GM04503 (cell line): ENCODE data around the gene SRXN1.

Experiments
- DNase-seq: peaks from one replicate; pipeline ENCODE4 v3.0.0-alpha.2; 2012; ENCODE audit warnings: low read depth

Gene SRXN1

DNA sequence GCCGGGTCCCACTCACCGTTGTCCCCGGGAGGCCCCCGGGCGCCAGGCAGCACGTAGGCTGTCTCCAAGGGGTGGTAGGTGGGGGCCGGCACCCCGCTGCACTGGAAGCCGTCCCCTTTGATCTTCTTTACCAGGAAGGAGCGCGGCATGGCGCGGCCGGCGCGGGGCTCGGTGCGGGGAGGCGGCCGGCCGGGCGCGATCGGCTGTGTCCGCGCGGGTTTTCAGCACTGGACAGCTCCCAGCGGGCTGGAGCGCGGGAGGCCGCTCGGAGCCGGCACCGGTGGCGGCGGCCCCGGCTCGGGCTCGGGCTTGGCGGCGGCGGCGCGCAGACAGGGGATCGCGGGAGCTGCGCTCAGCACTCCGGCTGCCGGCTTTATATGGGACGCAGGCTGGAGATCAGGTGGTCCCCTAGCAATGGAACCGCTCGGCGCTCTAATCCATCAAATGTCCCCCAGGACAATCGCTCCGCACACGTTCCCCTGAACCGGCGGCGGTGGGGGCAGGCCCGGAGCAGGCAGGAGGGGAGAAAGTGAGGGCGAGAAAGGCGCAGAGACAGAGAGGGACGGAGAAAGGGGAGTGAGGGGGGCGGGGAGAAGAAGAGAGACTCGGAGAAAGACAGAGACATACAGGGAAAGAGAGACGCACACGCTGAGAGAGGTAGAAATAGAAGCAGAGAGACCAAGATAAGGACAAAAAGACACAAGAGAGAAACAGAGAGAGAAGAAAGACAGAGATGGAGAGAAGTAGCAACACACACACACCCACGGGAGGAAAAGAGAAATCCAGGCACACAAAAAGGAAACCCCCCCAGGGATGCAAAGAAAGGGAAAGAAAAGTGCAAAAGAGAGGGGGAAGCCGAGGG lies 22.7 kb upstream of the SRXN1 start, which contains the start of gene SCRT2:
SCRT2 (minus strand) TSS at position 350 of the 862 bp plus-strand sequence; CDS start at position 149, 201 bp downstream.
- DNase-seq, result no peak

- no peak for DNase-seq
These were observed 22.0 kb upstream of the SRXN1 start for GRCh38 chr20:675033-675452.

- DNase-seq, result no peak
These were observed 20.6 kb upstream of the SRXN1 start for GRCh38 chr20:673603-674001.

DNA sequence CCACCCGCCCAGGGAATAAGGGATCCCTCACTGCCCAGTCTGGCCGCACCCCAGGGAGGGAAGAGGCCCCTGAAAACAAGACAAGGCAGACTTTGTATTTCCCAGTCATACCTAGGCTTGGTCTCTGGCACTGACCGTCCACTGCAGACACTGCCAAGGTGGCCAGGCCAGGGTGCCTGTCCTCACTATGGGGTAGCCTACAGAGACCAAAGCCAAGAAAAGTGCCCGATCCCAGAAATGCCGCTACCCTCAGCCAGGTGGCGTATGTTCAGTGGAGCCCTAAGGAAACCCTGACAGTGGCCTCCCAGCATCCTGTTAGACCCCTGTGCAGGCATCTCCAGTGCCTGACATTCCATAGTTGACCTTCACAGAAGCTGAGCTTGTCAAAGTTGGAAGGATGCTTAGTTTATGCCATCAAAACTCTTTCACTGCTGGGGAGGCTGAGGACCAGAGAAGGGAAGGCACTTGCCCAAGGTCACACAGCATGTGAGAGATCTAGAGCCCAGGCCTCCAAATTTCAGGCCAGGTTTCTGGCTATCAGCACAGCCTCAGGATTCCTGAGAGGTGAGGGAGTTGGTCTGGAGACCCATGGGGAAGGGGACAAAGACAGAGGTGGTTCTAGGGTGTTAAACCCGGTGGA lies 20.1 kb upstream of the SRXN1 start:
- DNase-seq, result no peak

DNA sequence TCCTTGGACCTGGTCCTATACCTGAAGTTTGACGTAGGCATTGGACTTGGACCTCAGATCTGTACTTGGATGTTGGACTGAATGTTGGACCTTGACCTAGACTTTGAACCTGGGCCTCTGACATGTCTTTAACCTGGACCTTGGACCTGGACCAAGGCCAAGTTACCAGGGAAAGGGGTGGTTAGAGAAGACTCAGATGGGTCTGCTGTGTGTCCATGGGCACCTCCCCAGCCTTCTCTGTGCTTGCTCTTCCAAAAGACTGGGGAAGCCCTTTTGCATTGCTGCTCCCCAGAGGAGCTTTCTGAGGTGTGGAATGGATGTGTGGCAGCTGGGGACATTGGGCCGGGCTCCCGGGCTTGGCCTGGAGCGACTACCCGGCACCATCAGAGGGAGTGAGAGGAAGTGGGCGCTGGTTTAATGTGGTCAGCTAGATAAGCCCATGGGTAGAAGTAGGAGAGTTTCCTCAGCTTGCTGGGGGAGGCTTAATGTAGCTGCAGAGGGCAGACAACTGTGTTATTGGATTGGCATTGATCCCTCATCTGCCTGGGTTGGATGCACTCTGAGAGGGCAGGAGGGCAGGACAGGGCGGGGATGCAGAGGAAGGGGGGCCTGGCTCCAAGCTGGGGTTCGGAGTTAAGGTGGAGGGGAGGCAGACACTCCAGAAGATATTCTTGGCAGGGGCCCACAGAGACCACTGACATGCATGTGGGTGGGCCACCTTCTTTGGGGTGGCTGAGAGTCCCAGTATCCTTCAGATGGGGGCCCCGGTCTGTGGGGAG lies 18.4 kb upstream of the SRXN1 start:
- DNase-seq, result no peak

DNA sequence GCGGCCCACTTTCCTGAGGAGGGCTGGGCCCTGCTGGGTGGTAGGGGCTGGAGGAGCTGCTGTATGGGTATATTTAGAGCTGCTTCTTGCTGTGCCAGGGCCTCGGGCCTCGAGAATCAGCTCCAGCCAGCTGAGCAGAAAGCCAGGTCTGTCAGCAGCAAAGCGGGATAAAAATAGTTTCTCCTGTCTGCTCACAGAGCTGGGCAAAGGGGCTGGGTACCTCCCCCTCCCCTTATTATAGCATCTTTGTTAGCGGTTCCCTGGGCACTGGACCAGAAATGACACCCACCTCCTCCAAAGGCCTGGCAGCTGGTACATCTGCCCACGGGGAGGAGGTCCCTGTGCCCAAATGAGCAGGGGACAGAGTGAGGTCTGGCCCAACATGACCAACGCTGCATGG lies 16.6 kb upstream of the SRXN1 start:
- DNase-seq, result no peak

DNA sequence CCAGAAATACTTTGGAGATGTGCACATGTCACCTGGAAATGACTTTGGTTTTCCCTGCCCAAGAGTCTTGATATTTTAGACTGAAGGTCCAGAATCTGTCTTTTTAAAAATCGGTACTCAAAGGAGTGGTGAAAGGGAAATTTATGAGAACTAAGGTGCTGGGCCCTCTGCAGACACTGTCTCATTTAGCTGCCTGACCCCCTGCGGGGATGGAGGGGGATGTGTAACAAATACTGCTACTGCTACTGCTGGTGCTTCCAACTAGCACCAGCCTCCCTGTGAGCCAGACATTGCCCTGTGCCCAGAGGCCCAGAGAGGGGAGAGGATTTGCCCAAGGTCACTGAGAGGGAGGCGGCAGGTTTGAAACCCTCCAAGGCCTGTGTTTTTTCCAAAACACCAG lies 15.6 kb upstream of the SRXN1 start:
- no peak for DNase-seq

DNA sequence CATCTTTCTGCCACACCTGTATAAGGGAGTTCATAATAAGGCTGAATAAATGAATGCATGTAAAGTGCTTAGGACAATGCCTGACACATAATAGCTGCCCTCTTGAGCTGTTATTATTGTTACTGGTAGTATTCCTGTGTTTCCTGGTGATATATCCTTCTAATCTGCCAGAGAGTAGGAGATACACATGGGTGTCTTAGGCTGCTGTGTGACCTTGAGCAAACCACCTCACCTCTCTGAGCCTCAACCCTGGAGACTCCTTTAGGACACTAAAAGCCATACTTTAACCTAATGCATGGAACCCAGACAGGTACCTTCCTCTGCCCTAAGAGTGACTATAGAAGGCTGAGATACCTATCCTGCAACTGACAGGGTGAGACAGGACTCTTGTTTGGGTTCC lies 15.1 kb upstream of the SRXN1 start:
- DNase-seq, result no peak

GRCh38 chr20:667351-668034 lies 14.5 kb upstream of the SRXN1 start:
- DNase-seq, result no peak

GRCh38 chr20:666877-667276 lies 13.9 kb upstream of the SRXN1 start:
- DNase-seq, result no peak

DNA sequence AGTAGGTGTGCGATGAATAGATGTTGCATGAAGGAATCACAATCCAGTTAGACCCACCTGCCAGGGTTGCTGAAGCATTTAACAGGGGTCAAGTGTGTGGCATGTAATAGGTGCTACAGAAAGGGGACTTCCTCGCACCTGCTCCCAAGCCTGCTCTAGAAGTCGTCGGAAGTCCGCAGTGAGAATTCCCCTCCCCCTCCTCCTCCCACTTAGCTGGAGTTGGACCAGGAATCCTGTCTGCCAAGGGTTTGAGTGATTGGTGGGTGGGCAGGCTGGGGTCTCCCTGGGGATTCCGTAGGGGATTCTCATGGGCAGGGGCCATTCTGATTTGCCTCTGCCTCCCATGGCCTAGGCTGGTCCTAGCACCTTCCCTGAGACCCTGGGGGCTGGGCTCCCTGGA lies 12.3 kb upstream of the SRXN1 start:
- no peak for DNase-seq

- no peak for DNase-seq
These were observed 11.6 kb upstream of the SRXN1 start for GRCh38 chr20:664576-664975.

- DNase-seq, result no peak
These were observed 11.2 kb upstream of the SRXN1 start for GRCh38 chr20:664151-664550.

GRCh38 chr20:663315-664090 lies 10.5 kb upstream of the SRXN1 start:
- DNase-seq, result no peak

DNA sequence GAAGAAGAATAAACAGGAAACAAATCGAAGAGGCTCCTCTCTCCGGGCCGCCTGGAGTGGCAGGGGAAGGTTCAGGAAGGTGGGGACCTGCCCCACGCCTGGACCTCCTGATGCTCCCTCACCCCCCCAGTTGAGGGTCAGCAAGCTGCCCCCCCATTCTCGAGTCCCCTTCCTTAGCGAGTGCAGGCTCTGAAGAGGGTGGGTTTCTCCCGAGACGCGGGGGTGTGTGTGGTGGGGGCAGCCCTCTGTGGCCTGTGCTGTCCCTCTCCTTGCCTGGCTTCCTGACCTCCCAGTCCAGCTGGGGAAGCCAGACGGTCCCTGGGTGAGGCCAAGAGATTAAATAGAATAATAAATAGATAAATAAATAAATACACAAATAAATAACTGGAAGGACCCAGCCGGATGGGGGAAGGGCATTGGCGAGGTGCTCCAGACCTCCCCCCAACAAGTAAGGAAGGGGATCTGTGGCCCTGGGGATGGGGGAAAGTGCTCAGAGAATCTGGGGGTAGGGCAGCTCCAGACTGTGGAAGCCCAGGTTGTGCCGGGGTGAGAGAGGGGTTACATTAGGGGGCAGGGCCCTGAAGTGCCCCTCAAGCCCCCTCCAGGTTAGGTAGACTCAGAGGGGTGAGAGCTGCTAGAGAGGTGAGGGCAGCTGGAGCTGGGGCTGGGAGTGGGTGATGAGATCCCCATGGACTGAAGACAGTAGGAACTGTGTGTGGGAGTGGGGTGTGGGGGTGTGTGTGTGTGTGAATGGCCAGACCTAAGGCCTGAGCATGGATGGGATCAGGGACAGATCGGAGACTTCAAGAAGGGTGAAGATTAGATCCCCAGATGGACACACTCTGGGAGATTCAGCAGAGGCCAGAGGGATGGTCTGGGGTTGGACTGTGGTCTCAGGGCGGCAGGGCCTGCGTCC lies 9.5 kb upstream of the SRXN1 start:
- no peak for DNase-seq

DNA sequence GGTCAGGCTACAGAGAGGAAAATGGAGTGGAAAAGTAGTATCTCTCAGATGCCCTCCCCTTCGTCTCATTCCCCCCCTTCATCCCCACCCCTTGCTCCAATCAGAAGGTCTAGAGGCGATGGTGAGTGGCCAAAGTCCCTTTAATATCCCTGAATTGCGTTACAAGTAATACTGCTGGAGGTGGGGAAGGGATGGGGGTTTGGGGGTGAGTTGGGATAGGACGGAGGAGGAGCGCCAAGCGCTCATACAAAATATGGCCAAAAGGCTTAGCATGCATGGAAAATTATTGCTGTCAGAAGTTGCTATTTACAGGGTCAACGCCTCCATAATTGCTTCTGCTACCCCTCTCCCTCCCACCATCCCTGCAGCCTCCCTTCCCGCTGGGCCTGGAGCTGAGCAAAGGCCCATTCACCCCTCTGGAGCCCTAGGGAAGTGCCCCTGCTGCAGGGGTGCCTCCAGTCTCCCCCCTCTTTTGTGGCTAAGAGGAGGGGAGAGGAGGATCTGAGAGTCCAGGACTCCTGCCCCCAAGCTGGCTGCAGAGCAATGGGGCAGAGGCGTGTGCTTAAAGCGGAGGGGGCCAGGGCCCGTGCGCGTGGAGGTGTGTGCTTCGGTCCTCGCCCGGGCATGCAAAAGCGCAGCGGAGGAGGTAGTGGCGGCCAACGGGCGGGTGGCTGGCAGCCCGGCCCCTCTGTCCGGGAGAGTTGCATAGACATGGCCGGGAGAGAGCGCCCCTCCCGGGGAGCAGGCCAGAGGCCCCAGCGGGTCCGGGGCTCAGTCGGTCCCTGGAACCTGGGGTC lies 8.7 kb upstream of the SRXN1 start:
- no peak for DNase-seq

- DNase-seq, result no peak
These were observed 5.8 kb upstream of the SRXN1 start for GRCh38 chr20:658731-659291.

DNA sequence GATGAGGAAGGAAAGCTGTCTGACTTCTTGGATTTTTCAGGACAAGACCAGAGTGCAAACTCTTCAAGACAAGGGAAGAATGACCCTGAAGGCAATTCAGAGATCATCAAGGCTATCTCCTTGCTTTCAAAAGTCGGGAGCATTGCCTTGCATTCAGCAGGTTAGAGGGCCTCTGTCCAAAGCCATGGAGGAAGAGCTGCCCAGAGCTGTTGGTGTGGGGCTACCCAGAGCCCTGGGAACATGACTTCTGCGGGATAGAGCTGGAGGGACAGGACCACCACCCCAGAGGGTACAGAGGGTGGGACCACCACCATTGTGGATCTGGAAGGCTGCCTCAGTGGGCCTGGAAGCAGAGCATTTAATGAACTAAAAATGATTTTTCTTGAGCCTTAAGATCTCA lies 5.2 kb upstream of the SRXN1 start:
- no peak for DNase-seq
